Muscle of arm (tissue), 12 donors: ENCODE data around the gene CPT1B. TPM values are rescaled to one million over a fixed set of nuclear protein-coding genes. Genes with fewer than 3 reads are reported as not detected.
A peak's percentile ranks its signal among the peaks of the same experiment; 100 is the strongest.

Experiments
- DNase-seq: peaks from one replicate; pipeline ENCODE4 v3.0.0-alpha.2; 2013
- polyA plus RNA-seq, 12 donors: library from polyadenylated mRNA; unstranded; fragments of 120-200 nt; gene quantifications; one replicate each; pipeline ENCODE4 v1.2.1, GENCODE V29; 2013; ENCODE audit not compliant: insufficient read length in 12 of 12

Gene CPT1B
- polyA plus RNA-seq, 12 donors = 22.1 to 61.0 (median 35.1) TPM; not detected in 1

GRCh38 chr22:50587407-50587806 lies 9.2 kb upstream of the CPT1B start:
- no peak for DNase-seq

- DNase-seq = no peak
These were observed 8.2 kb upstream of the CPT1B start for GRCh38 chr22:50586416-50586815.

GRCh38 chr22:50585781-50586180 lies 7.6 kb upstream of the CPT1B start:
- no peak for DNase-seq

- no peak for DNase-seq
These were observed 7.0 kb upstream of the CPT1B start for GRCh38 chr22:50585238-50585637.

- no peak for DNase-seq
These were observed 6.2 kb upstream of the CPT1B start for GRCh38 chr22:50584106-50585096.

GRCh38 chr22:50583294-50583861 lies 5.2 kb upstream of the CPT1B start:
- DNase-seq = no peak

- DNase-seq = peak; percentile 98
These were observed 4.5 kb upstream of the CPT1B start, which contains the start of gene CHKB for GRCh38 chr22:50582493-50583293. Gene CHKB (minus strand): TSS chr22:50582849. CDS start chr22:50582781, 68 bp downstream.

- peak; percentile 15 for DNase-seq
These were observed 3.8 kb upstream of the CPT1B start for GRCh38 chr22:50581950-50582492.

- no peak for DNase-seq
These were observed 3.1 kb upstream of the CPT1B start for GRCh38 chr22:50581031-50581949.

- no peak for DNase-seq
These were observed 1.5 kb upstream of the CPT1B start for GRCh38 chr22:50579752-50580151.

- DNase-seq = no peak
These were observed 616 bp upstream of the CPT1B start for GRCh38 chr22:50578776-50579310.

GRCh38 chr22:50577697-50577986 lies 585 bp downstream of the CPT1B start:
- no peak for DNase-seq

- DNase-seq = no peak
These were observed 1.2 kb downstream of the CPT1B start for GRCh38 chr22:50576806-50577696.

GRCh38 chr22:50576070-50576469 lies 2.2 kb downstream of the CPT1B start:
- DNase-seq = no peak

GRCh38 chr22:50575426-50575941 lies 2.7 kb downstream of the CPT1B start:
- DNase-seq = no peak

GRCh38 chr22:50574383-50574755 lies 3.9 kb downstream of the CPT1B start:
- DNase-seq = no peak

- DNase-seq = no peak
These were observed 4.5 kb downstream of the CPT1B start for GRCh38 chr22:50573491-50574382.

- no peak for DNase-seq
These were observed 5.3 kb downstream of the CPT1B start for GRCh38 chr22:50572965-50573364.
